A549 (cell line): ENCODE results near the gene ESR2.

Experiments used
- CEBPB ChIP-seq, 2 experiments: fragments of >200 bp in 1 of 2; sonication (Bioruptor Twin) in 1 of 2; formaldehyde crosslinking in 1 of 2; IDR thresholded peaks; 2 replicates each; pipeline ENCODE4 v1.6.1; 2012 to 2016
- JUN ChIP-seq, 2 experiments: fragments of >200 bp; sonication (Bioruptor Twin); formaldehyde crosslinking; IDR thresholded peaks; 2 replicates in 1 of 2; 3 replicates in 1 of 2; pipeline ENCODE4 v1.6.1; 2016 to 2017
- RFX5 ChIP-seq: fragments of 450-650 bp; IDR thresholded peaks from 2 replicates; pipeline ENCODE4 v1.7.1; 2014; ENCODE audit warnings: antibody characterized with exemption, mild to moderate bottlenecking, moderate library complexity
- TP53 ChIP-seq: fragments of 250-450 bp; sonication (Bioruptor Pico); IDR thresholded peaks from 2 replicates; pipeline ENCODE4 v1.5.0; 2021; ENCODE audit warnings: mild to moderate bottlenecking, moderate library complexity
- TF ChIP-seq, protein P1 (sequence below): fragments of 200-600 bp; sonication (generic); IDR thresholded peaks from 2 replicates; pipeline ENCODE4 v1.6.1; 2016; ENCODE audit warnings: antibody characterized with exemption, mild to moderate bottlenecking, moderate library complexity
- TF ChIP-seq, protein P2 (sequence below): IDR thresholded peaks from 2 replicates; pipeline ENCODE4 v1.6.1; 2012

DNA sequence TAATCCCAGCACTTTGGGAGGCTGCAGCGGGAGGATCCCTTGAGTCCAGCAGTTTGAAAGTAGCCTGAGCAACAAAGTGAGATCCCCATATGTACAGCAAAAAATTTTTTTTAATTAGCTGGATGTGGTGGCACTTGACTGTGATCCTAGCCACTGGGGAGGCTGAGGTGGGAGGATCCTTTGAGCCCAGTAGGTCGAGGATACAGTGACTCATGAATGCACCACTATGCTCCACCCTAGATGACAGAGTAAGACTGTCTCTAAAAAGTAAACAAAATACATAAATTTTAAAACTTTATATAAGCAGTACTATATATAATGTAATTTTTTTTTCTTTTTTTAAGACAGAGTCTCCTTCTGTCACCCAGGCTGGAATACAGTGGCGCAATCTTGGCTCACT is 115.4 kb downstream of the ESR2 start:
- TF ChIP-seq CEBPB (IDR thresholded peaks at IDR 0.05) (no peak), TP53 (CRISPR knock-in tag) (no peak), RFX5 (no peak), JUN (IDR thresholded peaks at IDR 0.05) (no peak)
- TF ChIP-seq, protein P1, sequence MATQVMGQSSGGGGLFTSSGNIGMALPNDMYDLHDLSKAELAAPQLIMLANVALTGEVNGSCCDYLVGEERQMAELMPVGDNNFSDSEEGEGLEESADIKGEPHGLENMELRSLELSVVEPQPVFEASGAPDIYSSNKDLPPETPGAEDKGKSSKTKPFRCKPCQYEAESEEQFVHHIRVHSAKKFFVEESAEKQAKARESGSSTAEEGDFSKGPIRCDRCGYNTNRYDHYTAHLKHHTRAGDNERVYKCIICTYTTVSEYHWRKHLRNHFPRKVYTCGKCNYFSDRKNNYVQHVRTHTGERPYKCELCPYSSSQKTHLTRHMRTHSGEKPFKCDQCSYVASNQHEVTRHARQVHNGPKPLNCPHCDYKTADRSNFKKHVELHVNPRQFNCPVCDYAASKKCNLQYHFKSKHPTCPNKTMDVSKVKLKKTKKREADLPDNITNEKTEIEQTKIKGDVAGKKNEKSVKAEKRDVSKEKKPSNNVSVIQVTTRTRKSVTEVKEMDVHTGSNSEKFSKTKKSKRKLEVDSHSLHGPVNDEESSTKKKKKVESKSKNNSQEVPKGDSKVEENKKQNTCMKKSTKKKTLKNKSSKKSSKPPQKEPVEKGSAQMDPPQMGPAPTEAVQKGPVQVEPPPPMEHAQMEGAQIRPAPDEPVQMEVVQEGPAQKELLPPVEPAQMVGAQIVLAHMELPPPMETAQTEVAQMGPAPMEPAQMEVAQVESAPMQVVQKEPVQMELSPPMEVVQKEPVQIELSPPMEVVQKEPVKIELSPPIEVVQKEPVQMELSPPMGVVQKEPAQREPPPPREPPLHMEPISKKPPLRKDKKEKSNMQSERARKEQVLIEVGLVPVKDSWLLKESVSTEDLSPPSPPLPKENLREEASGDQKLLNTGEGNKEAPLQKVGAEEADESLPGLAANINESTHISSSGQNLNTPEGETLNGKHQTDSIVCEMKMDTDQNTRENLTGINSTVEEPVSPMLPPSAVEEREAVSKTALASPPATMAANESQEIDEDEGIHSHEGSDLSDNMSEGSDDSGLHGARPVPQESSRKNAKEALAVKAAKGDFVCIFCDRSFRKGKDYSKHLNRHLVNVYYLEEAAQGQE, result no peak
- TF ChIP-seq, protein P2, sequence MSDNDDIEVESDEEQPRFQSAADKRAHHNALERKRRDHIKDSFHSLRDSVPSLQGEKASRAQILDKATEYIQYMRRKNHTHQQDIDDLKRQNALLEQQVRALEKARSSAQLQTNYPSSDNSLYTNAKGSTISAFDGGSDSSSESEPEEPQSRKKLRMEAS, result no peak
